GM12891 (cell line): ENCODE results near the gene CT45A7. TPM values are rescaled to one million over a fixed set of nuclear protein-coding genes. Genes with fewer than 3 reads are reported as not detected.
"Not testable (repeated sequence)": the region's sequence is repeated elsewhere in the genome, so short reads cannot be mapped to it uniquely, and the experiment has no call there.

Experiments
- DNase-seq: peaks from one replicate; pipeline ENCODE4 v3.0.0; 2011; ENCODE audit warnings: low spot score; ENCODE audit not compliant: insufficient read length
- FAIRE-seq: peaks from 2 replicates; lab custom pipeline; 2011; peaks lifted over from hg19 to GRCh38; lab: Jason Lieb, UNC
- polyA plus RNA-seq: library from polyadenylated mRNA; unstranded; fragments of >200 nt; gene quantifications from one replicate; pipeline ENCODE4 v1.2.1, GENCODE V29; 2012; ENCODE audit warnings: low read depth, missing spikeins, inconsistent platforms; ENCODE audit not compliant: missing spikeins

The CT45A7 gene, protein sequence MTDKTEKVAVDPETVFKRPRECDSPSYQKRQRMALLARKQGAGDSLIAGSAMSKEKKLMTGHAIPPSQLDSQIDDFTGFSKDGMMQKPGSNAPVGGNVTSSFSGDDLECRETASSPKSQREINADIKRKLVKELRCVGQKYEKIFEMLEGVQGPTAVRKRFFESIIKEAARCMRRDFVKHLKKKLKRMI
- not detected for polyA plus RNA-seq

DNA sequence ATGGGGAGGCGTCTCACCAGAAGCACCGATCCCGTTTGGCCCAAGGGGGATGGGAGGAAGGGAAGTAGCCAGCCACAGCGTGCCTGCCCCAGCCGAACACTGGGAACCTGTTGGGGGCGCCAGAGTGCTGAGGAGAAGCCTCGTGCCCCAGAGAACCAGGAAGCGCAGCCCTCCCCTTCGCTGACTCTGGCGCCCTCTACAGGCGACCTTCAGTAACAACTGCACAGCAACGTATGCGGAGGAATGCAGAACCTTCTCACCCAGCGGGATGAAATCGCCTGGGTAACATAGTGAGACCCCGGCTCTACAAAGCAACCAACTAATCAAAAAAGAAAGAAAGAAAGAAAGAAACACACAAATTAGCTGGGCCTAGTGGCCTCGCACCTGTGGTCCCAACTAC, at the start of gene CT45A7:
TSS of gene CT45A7 (minus strand) at position 101 of the 400 bp plus-strand sequence. CDS start 3,747 bp downstream, outside the sequence.
- DNase-seq, FAIRE-seq: not testable (repeated sequence)

DNA sequence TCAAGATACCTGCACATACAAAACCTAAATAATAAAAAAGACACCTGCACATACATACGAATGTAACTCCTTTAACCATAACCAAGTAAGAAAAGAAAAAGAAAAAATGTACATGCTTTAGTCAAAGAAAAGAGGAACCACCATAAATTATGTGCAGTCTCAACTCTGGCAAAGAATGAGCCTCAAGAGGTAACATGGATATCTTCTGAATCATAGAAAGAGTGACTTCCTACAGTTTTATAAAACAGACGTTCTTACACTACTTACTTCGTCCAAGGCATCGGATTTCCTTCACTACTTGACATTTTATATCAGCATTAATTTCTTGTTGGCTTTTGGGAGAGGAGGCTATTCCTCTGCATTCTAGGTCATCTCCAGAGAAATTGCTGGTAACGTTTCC, 45.7 kb upstream of the CT45A7 start:
- not testable (repeated sequence) for FAIRE-seq, DNase-seq

DNA sequence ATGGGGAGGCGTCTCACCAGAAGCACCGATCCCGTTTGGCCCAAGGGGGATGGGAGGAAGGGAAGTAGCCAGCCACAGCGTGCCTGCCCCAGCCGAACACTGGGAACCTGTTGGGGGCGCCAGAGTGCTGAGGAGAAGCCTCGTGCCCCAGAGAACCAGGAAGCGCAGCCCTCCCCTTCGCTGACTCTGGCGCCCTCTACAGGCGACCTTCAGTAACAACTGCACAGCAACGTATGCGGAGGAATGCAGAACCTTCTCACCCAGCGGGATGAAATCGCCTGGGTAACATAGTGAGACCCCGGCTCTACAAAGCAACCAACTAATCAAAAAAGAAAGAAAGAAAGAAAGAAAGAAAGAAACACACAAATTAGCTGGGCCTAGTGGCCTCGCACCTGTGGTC, 34.6 kb upstream of the CT45A7 start, which contains the start of gene CT45A9:
TSS of gene CT45A9 (minus strand) at position 101 of the 400 bp plus-strand sequence. CDS start 3,751 bp downstream, outside the sequence.
- FAIRE-seq, DNase-seq: not testable (repeated sequence)

DNA sequence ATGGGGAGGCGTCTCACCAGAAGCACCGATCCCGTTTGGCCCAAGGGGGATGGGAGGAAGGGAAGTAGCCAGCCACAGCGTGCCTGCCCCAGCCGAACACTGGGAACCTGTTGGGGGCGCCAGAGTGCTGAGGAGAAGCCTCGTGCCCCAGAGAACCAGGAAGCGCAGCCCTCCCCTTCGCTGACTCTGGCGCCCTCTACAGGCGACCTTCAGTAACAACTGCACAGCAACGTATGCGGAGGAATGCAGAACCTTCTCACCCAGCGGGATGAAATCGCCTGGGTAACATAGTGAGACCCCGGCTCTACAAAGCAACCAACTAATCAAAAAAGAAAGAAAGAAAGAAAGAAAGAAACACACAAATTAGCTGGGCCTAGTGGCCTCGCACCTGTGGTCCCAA, 17.4 kb upstream of the CT45A7 start, which contains the start of gene CT45A8:
TSS of gene CT45A8 (minus strand) at position 101 of the 400 bp plus-strand sequence. CDS start 3,755 bp downstream, outside the sequence.
- DNase-seq, FAIRE-seq: not testable (repeated sequence)

DNA sequence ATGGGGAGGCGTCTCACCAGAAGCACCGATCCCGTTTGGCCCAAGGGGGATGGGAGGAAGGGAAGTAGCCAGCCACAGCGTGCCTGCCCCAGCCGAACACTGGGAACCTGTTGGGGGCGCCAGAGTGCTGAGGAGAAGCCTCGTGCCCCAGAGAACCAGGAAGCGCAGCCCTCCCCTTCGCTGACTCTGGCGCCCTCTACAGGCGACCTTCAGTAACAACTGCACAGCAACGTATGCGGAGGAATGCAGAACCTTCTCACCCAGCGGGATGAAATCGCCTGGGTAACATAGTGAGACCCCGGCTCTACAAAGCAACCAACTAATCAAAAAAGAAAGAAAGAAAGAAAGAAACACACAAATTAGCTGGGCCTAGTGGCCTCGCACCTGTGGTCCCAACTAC, 17.2 kb downstream of the CT45A7 start, which contains the start of gene CT45A2:
TSS of gene CT45A2 (minus strand) at position 101 of the 400 bp plus-strand sequence. CDS start 3,747 bp downstream, outside the sequence.
- DNase-seq, FAIRE-seq: not testable (repeated sequence)

DNA sequence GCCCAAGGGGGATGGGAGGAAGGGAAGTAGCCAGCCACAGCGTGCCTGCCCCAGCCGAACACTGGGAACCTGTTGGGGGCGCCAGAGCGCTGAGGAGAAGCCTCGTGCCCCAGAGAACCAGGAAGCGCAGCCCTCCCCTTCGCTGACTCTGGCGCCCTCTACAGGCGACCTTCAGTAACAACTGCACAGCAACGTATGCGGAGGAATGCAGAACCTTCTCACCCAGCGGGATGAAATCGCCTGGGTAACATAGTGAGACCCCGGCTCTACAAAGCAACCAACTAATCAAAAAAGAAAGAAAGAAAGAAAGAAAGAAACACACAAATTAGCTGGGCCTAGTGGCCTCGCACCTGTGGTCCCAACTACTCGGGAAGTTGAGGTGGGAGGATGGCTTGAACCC, 34.4 kb downstream of the CT45A7 start, which contains the start of gene CT45A6:
TSS of gene CT45A6 (minus strand) at position 101 of the 400 bp plus-strand sequence. CDS start 3,794 bp downstream, outside the sequence.
- not testable (repeated sequence) for FAIRE-seq, DNase-seq

DNA sequence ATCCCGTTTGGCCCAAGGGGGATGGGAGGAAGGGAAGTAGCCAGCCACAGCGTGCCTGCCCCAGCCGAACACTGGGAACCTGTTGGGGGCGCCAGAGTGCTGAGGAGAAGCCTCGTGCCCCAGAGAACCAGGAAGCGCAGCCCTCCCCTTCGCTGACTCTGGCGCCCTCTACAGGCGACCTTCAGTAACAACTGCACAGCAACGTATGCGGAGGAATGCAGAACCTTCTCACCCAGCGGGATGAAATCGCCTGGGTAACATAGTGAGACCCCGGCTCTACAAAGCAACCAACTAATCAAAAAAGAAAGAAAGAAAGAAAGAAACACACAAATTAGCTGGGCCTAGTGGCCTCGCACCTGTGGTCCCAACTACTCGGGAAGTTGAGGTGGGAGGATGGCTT, 51.7 kb downstream of the CT45A7 start, which contains the start of gene CT45A5:
TSS of gene CT45A5 (minus strand) at position 101 of the 400 bp plus-strand sequence. CDS start 3,774 bp downstream, outside the sequence.
- DNase-seq, FAIRE-seq: not testable (repeated sequence)
